Stimulated activated CD4-positive, alpha-beta T cell treated with anti-CD3 and anti-CD28 coated beads, Interleukin-12 subunit alpha, Interleukin-12 subunit beta, amount 100 ng/mL, for 48 hours (primary cell): ENCODE measurements around the gene MTFP1.
"Not testable (repeated sequence)": the region's sequence is repeated elsewhere in the genome, so short reads cannot be mapped to it uniquely, and the experiment has no call there.

Source experiments
- DNase-seq, 3 donors: peaks; one replicate each; pipeline ENCODE4 v3.0.0-alpha.2; 2020; ENCODE audit warnings: low read depth in 2 of 3, low spot score in 1 of 3

Gene MTFP1

DNA sequence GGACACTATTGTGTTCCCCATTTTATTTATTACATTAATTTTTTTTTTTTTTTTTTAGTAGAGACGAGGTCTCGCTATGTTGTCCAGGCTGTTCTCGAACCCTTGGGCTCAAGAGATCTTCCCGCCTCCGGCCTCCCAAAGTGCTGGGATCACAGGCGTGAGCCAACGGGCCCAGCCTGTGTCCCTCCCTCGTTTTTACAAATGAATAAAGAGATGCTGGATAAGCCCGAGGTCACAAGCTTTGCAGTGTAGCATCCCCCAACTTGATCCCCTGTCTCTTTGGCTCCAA lies 297 bp upstream of the MTFP1 start:
- DNase-seq: no peak

- peak; percentile 87 to 90 (median 87) for DNase-seq
These were observed 1.1 kb downstream of the MTFP1 start for GRCh38 chr22:30426388-30427353.

DNA sequence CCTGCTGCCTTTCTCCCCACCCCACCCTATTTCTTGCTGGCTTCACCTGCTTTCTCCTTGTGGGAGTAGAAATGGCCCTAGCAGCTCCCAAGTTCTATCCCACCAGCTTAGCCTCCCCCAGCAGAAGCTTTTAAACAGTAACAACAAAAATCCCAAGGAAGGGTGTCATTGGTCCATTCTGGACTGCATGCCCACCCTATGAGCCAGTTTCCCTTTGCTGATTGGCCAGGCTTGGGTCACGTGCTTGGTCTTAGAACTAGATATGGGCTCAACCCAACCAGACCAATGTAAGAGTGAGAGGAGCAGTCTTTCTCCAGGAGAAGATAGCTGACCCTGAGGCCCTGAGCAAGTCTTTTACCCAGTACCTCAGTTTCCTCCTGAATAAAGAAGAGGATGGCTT lies 2.3 kb downstream of the MTFP1 start:
- DNase-seq: no peak

GRCh38 chr22:30429887-30430286 lies 4.3 kb downstream of the MTFP1 start:
- no peak for DNase-seq

- no peak for DNase-seq
These were observed 5.4 kb downstream of the MTFP1 start for GRCh38 chr22:30430933-30431332.

GRCh38 chr22:30432096-30432495 lies 6.5 kb downstream of the MTFP1 start:
- no peak for DNase-seq

- no peak for DNase-seq
These were observed 7.0 kb downstream of the MTFP1 start for GRCh38 chr22:30432520-30432919.

DNA sequence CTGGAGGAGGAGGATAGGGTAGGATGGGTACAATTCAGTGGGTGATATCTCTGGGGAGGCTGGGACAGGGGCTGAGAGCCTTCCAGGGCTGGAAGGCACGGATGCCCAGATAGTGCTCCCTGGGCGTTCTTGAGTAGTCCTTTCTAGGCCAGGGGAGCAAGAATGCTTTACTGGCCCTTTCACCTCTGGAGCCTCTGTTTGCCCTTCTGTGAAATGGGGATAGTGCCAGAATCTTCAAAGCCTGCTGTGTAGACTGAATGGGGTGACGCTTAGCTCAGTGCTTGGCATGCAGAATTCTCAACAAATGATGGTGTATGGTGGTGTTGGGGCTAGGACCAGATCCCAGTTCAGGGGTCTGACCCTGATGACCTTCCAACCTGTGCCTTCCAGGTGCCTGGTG lies 7.7 kb downstream of the MTFP1 start:
- no peak for DNase-seq

DNA sequence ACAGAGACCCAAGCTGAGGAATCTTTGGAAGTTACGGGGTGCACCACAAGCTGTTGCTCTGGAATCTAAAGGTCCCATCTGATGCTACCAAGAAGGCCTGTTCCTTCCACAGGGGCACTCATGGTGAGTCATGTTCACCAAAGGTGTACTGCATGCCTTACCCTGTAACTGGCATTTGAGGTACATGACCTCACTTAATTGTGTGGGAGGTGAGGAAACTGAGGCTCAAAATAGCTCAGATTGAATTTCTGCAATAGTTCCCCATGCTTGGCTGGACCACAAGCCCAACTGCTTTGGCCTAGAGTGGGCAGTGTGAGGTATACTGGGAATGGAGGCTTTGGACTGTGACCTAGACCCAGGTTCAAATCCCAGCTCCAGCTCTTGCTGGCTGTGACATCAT lies 8.2 kb downstream of the MTFP1 start:
- no peak for DNase-seq

- no peak for DNase-seq
These were observed 9.3 kb downstream of the MTFP1 start for GRCh38 chr22:30434843-30435242.

DNA sequence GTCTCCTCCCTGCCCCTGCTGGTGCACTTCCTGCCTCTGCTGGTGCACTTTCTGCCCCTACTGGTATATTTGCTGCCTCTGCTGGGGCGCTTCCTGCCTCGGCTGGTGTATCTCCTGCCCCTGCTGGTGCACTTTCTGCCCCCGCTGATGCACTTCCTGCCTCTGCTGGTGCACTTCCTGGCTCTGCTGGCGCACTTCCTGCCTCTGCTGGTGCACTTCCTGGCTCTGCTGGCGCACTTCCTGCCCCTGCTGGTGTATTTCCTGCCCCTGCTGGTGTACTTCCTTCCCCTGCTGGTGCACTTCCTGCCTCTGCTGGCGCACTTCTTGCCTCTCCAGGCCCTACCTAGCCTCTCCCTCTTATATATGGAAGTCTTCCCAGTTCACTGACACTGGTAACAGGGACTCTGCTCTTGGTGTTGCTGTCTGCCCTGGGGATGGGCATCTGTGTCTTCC lies 10.1 kb downstream of the MTFP1 start:
- peak; percentile 50 to 60 (median 54) for DNase-seq

DNA sequence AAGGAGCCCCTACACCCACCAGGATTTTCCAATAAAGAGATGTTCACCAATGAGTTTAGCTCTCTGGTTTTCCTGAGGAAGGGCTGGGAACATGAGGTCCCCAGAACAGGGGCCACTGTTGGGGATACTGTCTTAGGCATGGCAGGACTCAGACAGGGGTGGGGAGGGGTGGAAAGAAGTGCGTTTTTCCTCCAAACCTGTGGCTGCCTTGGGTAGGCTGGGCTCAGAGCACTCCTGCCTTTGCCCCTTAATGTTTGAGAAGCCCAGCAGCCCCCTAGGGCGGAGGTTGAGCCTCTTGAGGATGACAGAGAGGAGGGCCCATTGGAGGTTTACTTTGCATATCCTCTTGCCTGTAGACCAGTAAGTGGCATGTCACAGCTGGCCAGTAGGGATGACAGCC lies 10.6 kb downstream of the MTFP1 start:
- DNase-seq: no peak

DNA sequence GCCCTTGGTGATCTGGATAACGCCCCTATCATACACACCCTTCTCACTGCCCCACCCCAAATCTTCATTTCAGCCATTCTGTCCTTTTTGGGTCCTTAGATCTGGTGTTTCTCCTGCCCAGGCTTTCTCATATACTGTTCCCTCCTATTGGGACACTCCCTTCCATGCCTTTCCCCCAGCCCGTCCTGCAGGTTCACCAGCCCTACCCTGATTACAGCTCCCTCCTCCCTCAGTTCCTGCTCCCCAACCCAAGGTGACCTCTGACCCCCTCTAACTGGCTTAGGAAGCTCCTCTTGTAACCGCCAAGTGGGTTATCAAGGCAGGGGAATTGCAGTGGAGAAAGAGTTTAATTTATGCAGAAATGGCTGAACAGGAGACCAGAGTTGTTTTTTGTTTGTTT lies 13.0 kb downstream of the MTFP1 start:
- DNase-seq: no peak

DNA sequence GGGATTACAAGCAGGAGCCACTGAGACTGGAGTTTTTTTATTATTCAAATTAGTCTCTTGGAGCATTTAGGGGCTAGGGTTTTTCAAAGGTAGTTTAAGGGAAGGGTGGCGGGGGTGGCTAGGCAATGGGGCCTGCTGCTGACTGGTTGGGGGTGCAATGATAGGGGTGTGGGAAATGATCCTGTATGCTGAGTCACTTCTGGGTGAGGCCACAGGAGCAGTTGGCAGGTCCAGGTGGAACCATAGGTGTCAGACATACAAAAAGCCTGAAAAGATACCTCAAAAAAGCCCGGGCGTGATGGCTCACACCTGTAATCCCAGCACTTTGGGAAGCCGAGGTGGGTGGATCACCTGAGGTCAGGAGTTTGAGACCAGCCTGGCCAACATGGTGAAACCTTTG lies 13.7 kb downstream of the MTFP1 start:
- DNase-seq: no peak

DNA sequence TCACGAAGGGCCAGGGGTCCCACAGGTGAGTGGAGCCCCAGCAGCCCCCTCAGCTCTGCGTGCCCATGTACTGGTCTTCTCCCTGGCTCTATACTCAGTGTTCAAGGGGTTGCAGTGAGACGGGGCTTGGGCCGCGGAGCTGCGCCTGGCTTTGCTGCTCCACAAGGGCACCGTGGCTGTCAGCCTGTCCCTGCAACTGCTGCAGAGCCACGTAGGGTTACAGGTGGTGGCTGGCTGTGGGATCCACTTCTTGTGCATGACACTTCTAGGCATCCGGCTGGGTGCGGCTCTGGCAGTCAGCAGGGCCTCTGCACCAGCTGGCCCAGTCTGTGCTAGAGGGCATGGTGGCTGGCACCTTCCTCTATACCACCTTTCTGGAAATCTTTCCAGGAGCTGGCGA lies 14.3 kb downstream of the MTFP1 start:
- no peak for DNase-seq

DNA sequence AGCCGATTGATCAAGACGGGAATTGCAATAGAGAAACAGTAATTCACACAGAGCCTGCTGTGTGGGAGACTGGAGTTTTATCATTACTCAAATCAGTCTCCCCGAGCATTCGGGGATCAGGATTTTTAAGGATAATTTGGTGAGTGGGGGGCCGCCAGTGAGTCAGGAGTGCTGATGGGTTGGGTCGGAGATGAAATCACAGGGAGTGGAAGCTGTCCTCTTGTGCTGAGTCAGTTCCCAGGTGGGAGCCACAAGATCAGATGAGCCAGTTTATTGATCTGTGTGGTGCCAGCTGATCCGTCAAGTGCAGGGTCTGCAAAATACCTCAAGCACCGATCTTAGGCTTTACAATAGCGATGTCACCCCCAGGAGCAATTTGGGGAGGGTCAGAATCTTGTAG lies 15.5 kb downstream of the MTFP1 start:
- DNase-seq: no peak

DNA sequence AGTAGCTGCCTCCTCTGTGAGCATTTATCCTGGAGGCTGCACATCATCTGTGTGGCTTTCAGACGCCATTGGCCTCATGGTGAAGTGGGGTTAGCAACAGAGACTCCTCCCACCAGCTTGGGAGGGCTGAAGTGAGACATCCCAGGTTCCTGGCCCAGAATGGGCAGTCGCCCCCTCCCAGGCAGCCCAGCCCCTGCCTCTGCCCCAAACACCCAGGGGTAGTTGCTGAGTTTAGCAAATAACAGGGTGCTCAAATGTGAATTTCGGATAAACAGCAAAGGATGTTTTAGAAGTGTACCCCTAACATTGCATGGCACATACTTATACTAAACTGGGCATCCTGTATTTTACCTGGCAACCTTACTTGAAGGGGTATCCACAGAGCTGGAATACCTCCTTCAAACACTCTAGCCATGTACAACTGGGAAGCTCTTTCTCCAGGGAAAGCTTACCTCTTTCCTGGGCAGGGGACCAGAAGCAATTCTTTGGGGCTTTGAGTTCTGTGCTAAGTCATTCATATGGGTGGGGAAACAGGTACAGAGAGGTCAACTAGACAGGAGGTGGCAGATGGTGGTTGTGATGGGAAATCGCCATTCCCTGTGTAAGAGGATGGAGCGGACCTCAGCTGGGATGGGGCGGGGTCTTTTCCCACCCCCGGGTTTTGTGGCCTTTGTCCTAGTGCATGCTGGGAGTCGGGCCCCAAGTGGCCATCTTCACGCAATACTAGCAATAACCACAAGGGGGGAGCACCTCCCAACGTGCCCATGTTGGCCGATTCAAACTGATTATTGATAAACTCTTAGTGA lies 19.3 kb downstream of the MTFP1 start:
- peak; percentile 49 to 64 (median 55) for DNase-seq

- no peak for DNase-seq
These were observed 20.0 kb downstream of the MTFP1 start for GRCh38 chr22:30445438-30446145.

GRCh38 chr22:30447656-30448055 lies 22.1 kb downstream of the MTFP1 start:
- no peak for DNase-seq

- not testable (repeated sequence) for DNase-seq
These were observed 25.9 kb downstream of the MTFP1 start for GRCh38 chr22:30451488-30451887.

GRCh38 chr22:30452861-30453260 lies 27.3 kb downstream of the MTFP1 start:
- no peak for DNase-seq
